ENCODE measurements around the gene PER3.

GRCh38 chr1:7805460-7805859, 21.4 kb downstream of the PER3 start:
- TF ChIP-seq CTCF (IDR thresholded peaks at IDR 0.05; ENCODE audit: low read length) (no peak), EZH2 (optimal IDR thresholded peaks at IDR 0.05; ENCODE audit: low read depth, low read length) (no peak)

Measured in MM.1S (cell line).